Endothelial cell of umbilical vein (primary cell): Measurements from ENCODE around the gene EMC8. TPM values are rescaled to one million over a fixed set of nuclear protein-coding genes. Genes with fewer than 3 reads are reported as not detected.

Experiments used
- BruUV-seq: library from RNA; stranded (reverse); fragments of 400-500 nt; replicated peaks from 2 replicates; lab custom pipeline; 2021; lab: Mats Ljungman, UMichigan
- CTCF ChIA-PET: fragments of 300-600, 350-600 bp; sonication (Branson Sonifier 250); formaldehyde crosslinking; loops from one replicate; lab custom pipeline; 2021; ENCODE audit warnings: antibody characterized with exemption, inconsistent platforms; lab: Charles Lee
- POLR2A ChIA-PET: fragments of 300-600, 350-600 bp; sonication (Branson Sonifier 250); formaldehyde crosslinking; loops from one replicate; lab custom pipeline; 2021; ENCODE audit warnings: antibody characterized with exemption, inconsistent platforms; lab: Charles Lee
- DNase-seq: peaks from one replicate; pipeline ENCODE4 v3.0.0-alpha.2; 2011; ENCODE audit warnings: low read depth, low spot score
- FAIRE-seq: peaks from 2 replicates; lab custom pipeline; 2011; peaks lifted over from hg19 to GRCh38; lab: Jason Lieb, UNC
- H2AFZ ChIP-seq: 2 replicates; pipeline ENCODE4 v1.6.0; 2012; ENCODE audit warnings: low read depth, low read length, control low read depth, inconsistent platforms
- H3K27ac ChIP-seq: 2 replicates; pipeline ENCODE4 v1.5.1; 2011; ENCODE audit warnings: low read depth, mild to moderate bottlenecking, control low read depth, low read length, moderate library complexity; ENCODE audit not compliant: insufficient read depth
- H3K27me3 ChIP-seq, 2 experiments: 2 replicates each; pipeline versions ENCODE4 v1.6.0 to v1.6.1; 2011; ENCODE audit warnings: low read length in 2 of 2, mixed read lengths in 1 of 2; ENCODE audit not compliant: control insufficient read depth in 2 of 2, insufficient read depth in 2 of 2
- H3K36me3 ChIP-seq, 2 experiments: 2 replicates in 1 of 2; 3 replicates in 1 of 2; pipeline ENCODE4 v1.5.1; 2011; ENCODE audit warnings: low read length in 2 of 2, mild to moderate bottlenecking in 1 of 2, moderate library complexity in 1 of 2; ENCODE audit not compliant: control insufficient read depth in 2 of 2, insufficient read depth in 2 of 2; ENCODE audit errors: extremely low read depth in 1 of 2
- H3K4me1 ChIP-seq: 3 replicates; pipeline ENCODE4 v1.5.1; 2011; ENCODE audit warnings: mild to moderate bottlenecking, low read length; ENCODE audit not compliant: control insufficient read depth, insufficient read depth; ENCODE audit errors: extremely low read depth
- H3K4me2 ChIP-seq: 2 replicates; pipeline ENCODE4 v1.6.1; 2011; ENCODE audit warnings: low read length, control low read depth, mixed read lengths; ENCODE audit not compliant: insufficient read depth
- H3K4me3 ChIP-seq, 3 experiments: fragments of 200-600 bp in 1 of 3; sonication (generic), shearing (Covaris generic) in 1 of 3; replicated peaks in 1 of 3; 2 replicates each; pipeline ENCODE4 v1.5.1; 2011 to 2016; ENCODE audit warnings: control low read depth in 3 of 3, low read length in 3 of 3, mild to moderate bottlenecking in 2 of 3, inconsistent platforms in 1 of 3, low read depth in 1 of 3, moderate library complexity in 1 of 3; ENCODE audit not compliant: insufficient read depth in 1 of 3
- H3K79me2 ChIP-seq: 2 replicates; pipeline ENCODE4 v1.6.0; 2012; ENCODE audit warnings: low read length, inconsistent platforms; ENCODE audit not compliant: control insufficient read depth, insufficient read depth
- H3K9ac ChIP-seq: replicated peaks from 2 replicates; pipeline ENCODE3; 2011; ENCODE audit warnings: low read length, control low read depth; ENCODE audit not compliant: insufficient read depth; ENCODE audit errors: extremely low read depth
- H3K9me1 ChIP-seq: replicated peaks from 3 replicates; pipeline ENCODE4 v1.6.0; 2011; ENCODE audit warnings: mild to moderate bottlenecking, low read length; ENCODE audit not compliant: control insufficient read depth, insufficient read depth; ENCODE audit errors: extremely low read depth
- H3K9me3 ChIP-seq: replicated peaks from 2 replicates; pipeline ENCODE4 v1.5.1; 2012; ENCODE audit warnings: low read length, inconsistent platforms; ENCODE audit not compliant: control insufficient read depth, insufficient read depth
- H4K20me1 ChIP-seq: replicated peaks from 2 replicates; pipeline ENCODE3; 2011; ENCODE audit warnings: mild to moderate bottlenecking, low read length; ENCODE audit not compliant: control insufficient read depth, insufficient read depth; ENCODE audit errors: extremely low read depth
- CTCF ChIP-seq, 2 donors: IDR thresholded peaks; 1 replicate in 1 of 2; 2 replicates in 1 of 2; pipeline ENCODE4 v1.5.1; 2011; ENCODE audit warnings: low read length in 2 of 2, mild to moderate bottlenecking in 2 of 2, moderate library complexity in 2 of 2, control low read depth in 1 of 2, inconsistent platforms in 1 of 2, low read depth in 1 of 2; ENCODE audit not compliant: insufficient read depth in 1 of 2; ENCODE audit errors: extremely low read depth in 1 of 2
- EZH2 ChIP-seq: IDR thresholded peaks from 2 replicates; pipeline ENCODE4 v1.6.1; 2012; ENCODE audit warnings: borderline replicate concordance, low read depth, mild to moderate bottlenecking, moderate library complexity, low read length, inconsistent platforms; ENCODE audit not compliant: severe bottlenecking
- FOS ChIP-seq: IDR thresholded peaks from 2 replicates; pipeline ENCODE4 v1.6.1; 2011; ENCODE audit warnings: mild to moderate bottlenecking, low read length, moderate library complexity, borderline replicate concordance; ENCODE audit not compliant: insufficient read depth
- GATA2 ChIP-seq: IDR thresholded peaks from 2 replicates; pipeline ENCODE4 v1.7.0; 2011; ENCODE audit warnings: low read depth, mild to moderate bottlenecking, moderate library complexity, mixed read lengths, low read length; ENCODE audit not compliant: insufficient read length, insufficient read depth
- JUN ChIP-seq: IDR thresholded peaks from 2 replicates; pipeline ENCODE4 v1.6.1; 2011; ENCODE audit warnings: borderline replicate concordance, low read depth; ENCODE audit not compliant: insufficient read length, insufficient read depth
- MAX ChIP-seq: IDR thresholded peaks from 2 replicates; pipeline ENCODE4 v1.6.1; 2011; ENCODE audit not compliant: insufficient read depth, insufficient read length
- MYC ChIP-seq: IDR thresholded peaks from one replicate; pipeline ENCODE4 v1.6.1; 2011; ENCODE audit warnings: mild to moderate bottlenecking, low read depth, low read length
- POLR2A ChIP-seq: IDR thresholded peaks from 2 replicates; pipeline ENCODE4 v1.6.1; 2012; ENCODE audit warnings: low read depth, mild to moderate bottlenecking, control low read depth, low read length
- POLR2AphosphoS5 ChIP-seq: IDR thresholded peaks from 2 replicates; pipeline ENCODE4 v1.6.1; 2012; ENCODE audit warnings: low read depth, mild to moderate bottlenecking, control low read depth, low read length, moderate library complexity; ENCODE audit not compliant: insufficient read depth
- dilution Hi-C: fragments of 300-500 bp; cut with MboI; formaldehyde crosslinking; loops from one replicate; pipeline ENCODE4 v1.15.0; 2019; ENCODE audit warnings: low sequenced_read_pairs; ENCODE audit not compliant: extremely low pct_ligation_motif_present
- intact Hi-C: fragments of 100-400 bp; cut with micrococcal nuclease; formaldehyde crosslinking; loops from one replicate; pipeline ENCODE4 v1.10.0; 2022
- polyA plus RNA-seq, 4 experiments: library from polyadenylated mRNA; depleted of rRNA in 3 of 4; stranded (reverse) in 3 of 4; unstranded in 1 of 4; fragments of >200 nt; gene quantifications; 2 replicates each; pipeline versions ENCODE4 v1.2.1 to v1.2.3, GENCODE V29; 2011 to 2012; ENCODE audit warnings: missing spikeins in 1 of 4
- total RNA-seq: library from RNA; stranded (reverse); gene quantifications from 2 replicates; pipeline ENCODE4 v1.2.3, GENCODE V29; 2021

The EMC8 gene
- total and polyA plus RNA-seq, 2 donors (not counting 3 experiments of a cell fraction or from before 2014, with no cell fraction given): 51.2 to 59.6 TPM

- no peaks in the 10 kb centered on the region for H3K79me2 ChIP-seq
- TF ChIP-seq POLR2AphosphoS5 (no peak), CTCF (IDR thresholded peaks at IDR 0.05; ENCODE audit: extremely low read depth in 1 of 2, insufficient read depth in 1 of 2, low read depth in 1 of 2, low read length in 2 of 2) (no peak), EZH2 (no peak), JUN (no peak), MAX (no peak), POLR2A (no peak), FOS (no peak), GATA2 (no peak), MYC (no peak)
- FAIRE-seq: no peak
- no peaks in the 10 kb centered on the region for H3K36me3 ChIP-seq
- dilution Hi-C loops (no loop called here), intact Hi-C loops (no loop called here)
- no peaks in the 10 kb centered on the region for H3K9me3 ChIP-seq
- no peak overlapping the region for H3K4me3 ChIP-seq
- H4K20me1 ChIP-seq: no peaks in the 10 kb centered on the region
- no peak overlapping the region for H2AFZ ChIP-seq
- CTCF ChIA-PET: no interaction called here
- no peaks in the 10 kb centered on the region for H3K27me3 ChIP-seq
- no peaks in the 10 kb centered on the region for H3K4me1 ChIP-seq
- POLR2A ChIA-PET: no interaction called here
- BruUV-seq: no TSS peak
- DNase-seq: no peak
- H3K27ac ChIP-seq: no peak overlapping the region
- no peaks in the 10 kb centered on the region for H3K9me1 ChIP-seq
- no peak overlapping the region for H3K4me2 ChIP-seq
- no peak overlapping the region for H3K9ac ChIP-seq
Measured at GRCh38 chr16:85840395-85840794, 41.1 kb upstream of the EMC8 start.
